CD1c-positive myeloid dendritic cell (primary cell): ENCODE data around the gene PPL.
A peak's percentile ranks its signal among the peaks of the same experiment; 100 is the strongest.
"Not testable (repeated sequence)": the region's sequence is repeated elsewhere in the genome, so short reads cannot be mapped to it uniquely, and the experiment has no call there.

Source experiments
- DNase-seq: peaks from one replicate; pipeline ENCODE4 v3.0.0-alpha.2; 2016; ENCODE audit errors: extremely low spot score

The PPL gene

GRCh38 chr16:4936991-4937781 lies at the start of gene PPL:
Gene PPL (minus strand): TSS chr16:4937148. CDS start chr16:4937045, 103 bp downstream.
- no peak for DNase-seq

DNA sequence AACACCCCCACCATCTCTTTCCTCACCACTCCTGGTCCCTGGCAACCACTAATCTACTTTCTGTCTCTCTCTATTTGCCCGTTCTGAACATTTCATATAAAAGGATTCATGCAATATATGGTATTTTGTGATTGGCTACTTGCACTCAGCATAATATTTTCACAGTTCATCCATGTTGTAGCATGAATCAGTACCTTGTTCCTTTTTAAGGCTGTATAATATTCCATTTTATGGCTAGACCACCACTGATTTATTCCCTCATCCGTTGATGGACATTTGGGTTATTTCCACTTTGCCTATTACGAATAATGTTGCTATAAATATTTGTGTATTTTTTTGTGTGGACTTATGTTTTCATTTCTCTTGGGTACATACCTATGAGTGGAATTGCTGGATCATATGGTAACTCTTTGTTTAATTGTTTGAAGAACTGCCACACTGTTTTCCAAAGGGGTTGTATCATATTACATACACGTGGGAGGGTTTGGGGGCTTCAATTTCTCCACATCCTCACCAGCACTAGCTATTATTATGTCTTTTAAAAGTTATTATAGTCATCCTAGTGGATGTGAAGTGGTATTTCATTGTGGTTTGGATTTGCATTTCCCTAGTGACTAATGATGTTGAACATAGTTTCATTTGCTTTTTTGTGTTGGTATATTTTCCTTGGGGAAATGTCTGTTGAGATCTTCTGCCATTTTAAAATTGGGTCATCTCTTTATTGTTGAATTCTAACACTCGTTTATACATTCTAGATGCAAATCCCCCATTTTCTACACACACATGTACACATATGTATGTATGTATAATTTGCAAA lies 47.4 kb upstream of the PPL start:
- no peak for DNase-seq

- DNase-seq, result no peak
Observed at GRCh38 chr16:4982056-4982867, 45.3 kb upstream of the PPL start.

DNA sequence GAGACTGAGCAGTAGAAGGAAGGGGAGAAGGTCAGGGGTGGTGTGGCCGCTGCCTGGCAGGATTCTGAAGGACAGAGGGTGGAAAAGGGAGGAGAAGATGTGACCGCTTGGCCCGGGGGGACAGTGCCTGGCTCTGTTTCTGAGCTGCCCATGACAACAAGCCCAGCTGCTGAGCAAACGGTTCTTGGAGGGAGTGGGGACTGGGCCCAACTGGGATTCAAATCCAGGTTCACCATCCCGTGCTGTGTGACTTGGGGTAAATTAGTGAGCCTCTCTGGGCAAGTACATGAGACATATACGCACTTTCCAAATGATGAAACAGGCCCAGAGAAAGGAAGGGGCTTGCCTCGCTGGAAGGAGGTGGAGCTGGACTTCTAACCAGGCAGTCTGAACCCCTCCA lies 44.5 kb upstream of the PPL start:
- DNase-seq, result no peak

GRCh38 chr16:4980691-4981090 lies 43.7 kb upstream of the PPL start:
- no peak for DNase-seq

GRCh38 chr16:4979736-4980660 lies 43.0 kb upstream of the PPL start:
- DNase-seq, result no peak

- no peak for DNase-seq
Observed at GRCh38 chr16:4979164-4979563, 42.2 kb upstream of the PPL start.

GRCh38 chr16:4976611-4977145 lies 39.7 kb upstream of the PPL start:
- DNase-seq, result no peak

DNA sequence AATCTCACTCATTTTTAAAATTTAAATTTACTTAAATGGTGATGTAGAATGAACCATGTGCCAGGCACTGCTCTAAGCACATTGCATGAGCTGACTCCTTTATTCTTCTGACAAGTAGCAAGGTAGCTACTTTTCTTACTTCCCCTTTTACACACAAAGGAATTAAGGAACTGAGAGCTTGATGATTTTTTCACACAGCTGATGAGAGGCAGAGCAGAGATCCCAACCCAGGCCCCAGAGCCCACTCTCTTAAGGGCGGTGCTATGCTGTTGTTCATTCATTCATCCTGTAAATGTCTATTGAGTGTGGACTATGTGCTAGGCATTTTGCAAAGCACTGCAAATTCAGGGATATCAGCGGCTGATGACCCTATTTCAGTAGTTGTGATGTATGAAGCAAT lies 39.1 kb upstream of the PPL start:
- DNase-seq, result peak; percentile 84

- DNase-seq, result peak; percentile 11
Observed at GRCh38 chr16:4972938-4973587, 36.1 kb upstream of the PPL start.

GRCh38 chr16:4970010-4970409 lies 33.1 kb upstream of the PPL start:
- no peak for DNase-seq

- DNase-seq, result no peak
Observed at GRCh38 chr16:4968879-4969483, 32.0 kb upstream of the PPL start.

- DNase-seq, result not testable (repeated sequence)
Observed at GRCh38 chr16:4968278-4968677, 31.3 kb upstream of the PPL start.

GRCh38 chr16:4966736-4967453 lies 29.9 kb upstream of the PPL start:
- DNase-seq, result no peak

DNA sequence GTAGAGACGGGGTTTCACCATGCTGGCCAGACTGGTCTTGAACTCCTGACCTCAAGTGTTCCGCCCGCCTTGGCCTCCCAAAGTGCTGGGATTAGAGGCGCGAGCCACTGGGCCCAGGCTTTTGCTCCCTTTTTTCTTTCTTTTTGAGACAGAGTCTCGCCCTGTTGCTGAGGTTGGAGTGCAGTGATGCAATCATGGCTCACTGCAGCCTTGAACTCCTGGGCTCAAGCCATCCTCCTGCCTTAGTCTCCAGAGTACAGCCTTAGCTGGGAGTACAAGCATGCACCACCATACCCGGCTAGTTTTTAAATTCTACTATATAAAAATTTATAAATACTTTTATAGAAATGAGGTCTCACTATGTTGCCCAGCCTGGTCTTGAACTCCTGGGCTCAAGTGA lies 26.6 kb upstream of the PPL start:
- not testable (repeated sequence) for DNase-seq

DNA sequence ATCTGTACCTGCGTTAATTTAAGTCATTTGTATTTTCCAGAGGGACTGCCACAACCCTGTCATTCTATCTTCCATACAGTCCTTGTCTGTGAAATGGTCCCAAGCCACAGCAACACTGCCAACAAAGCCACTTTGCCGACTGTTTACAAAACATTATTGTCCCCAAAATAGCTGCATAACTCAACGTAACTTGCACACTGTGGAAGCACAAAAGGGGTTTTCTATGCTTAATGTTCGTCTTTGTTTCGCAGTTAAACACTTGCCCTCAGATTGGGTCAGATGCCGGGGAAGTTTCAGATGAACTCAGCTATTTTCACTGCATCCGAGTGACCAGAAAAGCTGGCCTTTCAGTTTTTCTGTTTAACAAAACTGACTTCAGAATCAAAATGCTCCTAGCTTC lies 25.8 kb upstream of the PPL start:
- DNase-seq, result no peak

DNA sequence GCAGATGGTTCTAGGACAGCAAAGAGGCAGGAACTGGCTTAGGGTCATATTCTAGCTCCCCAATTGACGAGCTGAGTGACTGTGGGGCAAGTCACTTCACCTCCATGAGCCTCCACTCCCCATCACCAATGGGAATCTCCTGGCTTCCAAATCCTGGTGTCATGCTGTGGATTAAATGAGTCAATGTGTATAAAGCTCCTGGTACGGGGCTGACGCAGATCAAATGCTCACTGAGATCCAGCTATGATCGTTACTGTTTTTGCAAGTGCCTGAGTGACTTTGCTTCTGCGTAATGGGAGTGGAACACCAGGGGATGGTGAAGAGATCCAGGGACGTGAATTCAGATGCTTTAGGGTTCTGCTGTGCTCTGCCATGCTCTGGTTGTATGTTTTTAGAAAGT lies 23.6 kb upstream of the PPL start:
- DNase-seq, result no peak

- no peak for DNase-seq
Observed at GRCh38 chr16:4958510-4959438, 21.8 kb upstream of the PPL start.
